ENCODE data around the gene LRRC25. TPM values are rescaled to one million over a fixed set of nuclear protein-coding genes. Genes with fewer than 3 reads are reported as not detected.
A peak's percentile ranks its signal among the peaks of the same experiment; 100 is the strongest.

LRRC25 gene
- total and polyA plus RNA-seq, 2 donors (not counting 3 experiments of a cell fraction or from before 2014, with no cell fraction given) = not detected

GRCh38 chr19:18415178-18415867 lies 17.9 kb upstream of the LRRC25 start:
- intact Hi-C loops (cut with micrococcal nuclease) (no loop called here), dilution Hi-C loops (cut with MboI; ENCODE audit: extremely low pct_ligation_motif_present, low sequenced_read_pairs) (no loop called here)
- Histone ChIP-seq H2AFZ (ENCODE audit: low read depth, low read length) (peak overlapping the region; percentile 51), H3K4me3 (replicated peaks in 1 of 3; ENCODE audit: insufficient read depth in 1 of 3, low read depth in 1 of 3, low read length in 3 of 3) (peak overlapping the region in 1 of 3 experiments; percentile 26), H3K27me3 (ENCODE audit: control insufficient read depth in 2 of 2, insufficient read depth in 2 of 2, low read length in 2 of 2) (no peaks in the 10 kb centered on the region), H3K4me1 (ENCODE audit: control insufficient read depth, extremely low read depth, insufficient read depth, low read length) (peaks cover 39% of the 10 kb centered on the region), H3K9ac (replicated peaks; ENCODE audit: extremely low read depth, insufficient read depth, low read length) (no peak overlapping the region), H3K9me3 (replicated peaks; ENCODE audit: control insufficient read depth, insufficient read depth, low read length) (no peaks in the 10 kb centered on the region), H3K36me3 (ENCODE audit: control insufficient read depth in 2 of 2, extremely low read depth in 1 of 2, insufficient read depth in 2 of 2, low read length in 2 of 2) (no peaks in the 10 kb centered on the region), H3K9me1 (replicated peaks; ENCODE audit: control insufficient read depth, extremely low read depth, insufficient read depth, low read length) (no peaks in the 10 kb centered on the region), H3K79me2 (ENCODE audit: control insufficient read depth, insufficient read depth, low read length) (peaks cover 11% of the 10 kb centered on the region), H3K27ac (ENCODE audit: insufficient read depth, low read depth, low read length) (peak overlapping the region; percentile 98), H3K4me2 (ENCODE audit: insufficient read depth, low read length) (peak overlapping the region; percentile 41), H4K20me1 (replicated peaks; ENCODE audit: control insufficient read depth, extremely low read depth, insufficient read depth, low read length) (no peaks in the 10 kb centered on the region)
- TSS peak; percentile 55 for BruUV-seq (replicated peaks)
- POLR2A ChIA-PET = interaction anchor here (5.8 kb wide), 1 partner anchor 135 kb away, joined by 58 read pairs; the partner anchor contains the start of gene JUND
- DNase-seq (ENCODE audit: low read depth, low spot score) (peak; percentile 76), FAIRE-seq (peak; percentile 96)
- CTCF ChIA-PET = interaction anchor here (1.0 to 11.1 kb wide), 12 partner anchors 10 to 223 kb away, joined by 3 to 160 read pairs (median 8); partner anchors contain the start of genes GDF15 and JUND
- peak; percentile 69 for TF ChIP-seq POLR2AphosphoS5 (IDR thresholded peaks at IDR 0.05; ENCODE audit: insufficient read depth, low read depth, low read length)
- TF ChIP-seq MYC (IDR thresholded peaks at IDR 0.05; ENCODE audit: low read depth, low read length) = no peak
- no peak for TF ChIP-seq EZH2 (IDR thresholded peaks at IDR 0.05; ENCODE audit: borderline replicate concordance, low read depth, low read length, severe bottlenecking)
- TF ChIP-seq POLR2A (IDR thresholded peaks at IDR 0.05; ENCODE audit: low read depth, low read length) = peak; percentile 92
- TF ChIP-seq FOS (IDR thresholded peaks at IDR 0.05; ENCODE audit: borderline replicate concordance, insufficient read depth, low read length) = no peak
- no peak for TF ChIP-seq GATA2 (IDR thresholded peaks at IDR 0.05; ENCODE audit: insufficient read depth, insufficient read length, low read depth, low read length)
- no peak for TF ChIP-seq CTCF (IDR thresholded peaks at IDR 0.05; ENCODE audit: extremely low read depth in 1 of 2, insufficient read depth in 1 of 2, low read depth in 1 of 2, low read length in 2 of 2)

All from endothelial cell of umbilical vein (primary cell).